Mesenchymal stem cell (in vitro differentiated cells and primary cell): ENCODE results near the gene MTHFD1L.
"Not testable (repeated sequence)": the region's sequence is repeated elsewhere in the genome, so short reads cannot be mapped to it uniquely, and the experiment has no call there.

Experiments used
- DNase-seq: peaks from one replicate; pipeline ENCODE4 v3.0.0-alpha.2; 2013
- H2AFZ ChIP-seq: one replicate; pipeline ENCODE4 v1.6.1; 2013; ENCODE audit warnings: low read depth, mild to moderate bottlenecking, control low read depth, inconsistent platforms, low read length, moderate library complexity
- H2AK5ac ChIP-seq: 2 replicates; pipeline ENCODE4 v1.6.1; 2013; ENCODE audit warnings: low read length, moderate library complexity, mild to moderate bottlenecking, inconsistent platforms; ENCODE audit not compliant: severe bottlenecking
- H2BK120ac ChIP-seq: one replicate; pipeline ENCODE4 v1.6.1; 2013; ENCODE audit warnings: low read depth, mild to moderate bottlenecking, inconsistent platforms, low read length, moderate library complexity
- H2BK12ac ChIP-seq, 2 experiments: one replicate each; pipeline ENCODE4 v1.6.1; 2013; ENCODE audit warnings: inconsistent platforms in 2 of 2, low read length in 2 of 2, mild to moderate bottlenecking in 2 of 2, moderate library complexity in 2 of 2, control low read depth in 1 of 2
- H2BK15ac ChIP-seq: one replicate; pipeline ENCODE4 v1.6.1; 2013; ENCODE audit warnings: mild to moderate bottlenecking, low read depth, inconsistent platforms; ENCODE audit not compliant: poor library complexity, severe bottlenecking
- H2BK5ac ChIP-seq: 2 replicates; pipeline ENCODE4 v1.6.1; 2013; ENCODE audit warnings: low read depth, mild to moderate bottlenecking, low read length, control low read depth, inconsistent platforms; ENCODE audit not compliant: poor library complexity, severe bottlenecking
- H3K14ac ChIP-seq, 2 experiments: one replicate each; pipeline ENCODE4 v1.6.1; 2013; ENCODE audit warnings: inconsistent platforms in 2 of 2, low read length in 2 of 2, control low read depth in 1 of 2, mild to moderate bottlenecking in 1 of 2, moderate library complexity in 1 of 2
- H3K18ac ChIP-seq, 2 experiments: one replicate each; pipeline ENCODE4 v1.6.1; 2013; ENCODE audit warnings: inconsistent platforms in 2 of 2, low read length in 2 of 2, control low read depth in 1 of 2, low read depth in 1 of 2, mild to moderate bottlenecking in 1 of 2
- H3K23ac ChIP-seq, 2 experiments: one replicate each; pipeline ENCODE4 v1.6.1; 2013; ENCODE audit warnings: inconsistent platforms in 2 of 2, low read length in 2 of 2, mild to moderate bottlenecking in 2 of 2, moderate library complexity in 2 of 2, control low read depth in 1 of 2
- H3K27ac ChIP-seq: 2 replicates; pipeline ENCODE4 v1.5.1; 2013; ENCODE audit warnings: mild to moderate bottlenecking, moderate library complexity, low read length, control low read depth, inconsistent platforms; ENCODE audit not compliant: poor library complexity, severe bottlenecking
- H3K27me3 ChIP-seq, 2 experiments: 2 replicates each; pipeline versions ENCODE4 v1.6.1 to v1.7.0; 2013; ENCODE audit warnings: low read length in 2 of 2, mild to moderate bottlenecking in 2 of 2, moderate library complexity in 2 of 2, control low read depth in 1 of 2, inconsistent platforms in 1 of 2; ENCODE audit not compliant: control insufficient read depth in 1 of 2, insufficient read depth in 1 of 2
- H3K36me3 ChIP-seq, 2 experiments: 2 replicates each; pipeline versions ENCODE4 v1.6.1 to v1.7.0; 2013; ENCODE audit warnings: low read length in 2 of 2, control low read depth in 1 of 2, inconsistent platforms in 1 of 2, low read depth in 1 of 2, mild to moderate bottlenecking in 1 of 2; ENCODE audit not compliant: insufficient read depth in 2 of 2, control insufficient read depth in 1 of 2
- H3K4ac ChIP-seq, 2 experiments: one replicate each; pipeline ENCODE4 v1.6.1; 2013; ENCODE audit warnings: inconsistent platforms in 2 of 2, low read length in 2 of 2, mild to moderate bottlenecking in 2 of 2, moderate library complexity in 2 of 2, control low read depth in 1 of 2, low read depth in 1 of 2
- H3K4me1 ChIP-seq: 2 replicates; pipeline ENCODE4 v1.6.1; 2013; ENCODE audit warnings: low read depth, low read length, control low read depth; ENCODE audit not compliant: control insufficient read depth, insufficient read depth
- H3K4me2 ChIP-seq: 2 replicates; pipeline ENCODE4 v1.6.1; 2013; ENCODE audit warnings: low read length, mild to moderate bottlenecking, inconsistent platforms; ENCODE audit not compliant: poor library complexity, severe bottlenecking
- H3K4me3 ChIP-seq, 2 experiments: 2 replicates each; pipeline versions ENCODE4 v1.5.1 to v1.7.0; 2013; ENCODE audit warnings: low read length in 2 of 2, mild to moderate bottlenecking in 2 of 2, control low read depth in 1 of 2, low read depth in 1 of 2; ENCODE audit not compliant: insufficient read depth in 1 of 2
- H3K79me1 ChIP-seq: replicated peaks from 2 replicates; pipeline ENCODE4 v1.6.1; 2013; ENCODE audit warnings: mild to moderate bottlenecking, control low read depth, low read length, inconsistent platforms; ENCODE audit not compliant: poor library complexity, severe bottlenecking
- H3K9ac ChIP-seq: 2 replicates; pipeline ENCODE4 v1.7.0; 2013; ENCODE audit warnings: mild to moderate bottlenecking, low read length, moderate library complexity
- H3K9me3 ChIP-seq: 2 replicates; pipeline ENCODE4 v1.7.0; 2013; ENCODE audit warnings: mild to moderate bottlenecking, low read length; ENCODE audit not compliant: control insufficient read depth
- H4K8ac ChIP-seq: one replicate; pipeline ENCODE4 v1.6.1; 2013; ENCODE audit warnings: inconsistent platforms, mild to moderate bottlenecking, low read length, moderate library complexity
- H4K91ac ChIP-seq: one replicate; pipeline ENCODE4 v1.6.1; 2013; ENCODE audit warnings: mild to moderate bottlenecking, low read length, inconsistent platforms
- WGBS: methylation state at CpG from one replicate; pipeline ENCODE4 v1.1.7; 2013; ENCODE audit warnings: mixed read lengths; 5-methylcytosine and 5-hydroxymethylcytosine counted together

The MTHFD1L gene

GRCh38 chr6:151042911-151043330 is 177.4 kb downstream of the MTHFD1L start:
- H4K8ac ChIP-seq, H3K18ac ChIP-seq, H4K91ac ChIP-seq, H2BK5ac ChIP-seq, H3K9me3 ChIP-seq, H3K4me2 ChIP-seq, H3K23ac ChIP-seq, H2BK15ac ChIP-seq, H3K27me3 ChIP-seq, H2BK120ac ChIP-seq, H2AK5ac ChIP-seq, H3K79me1 ChIP-seq, H3K4me3 ChIP-seq, H3K4ac ChIP-seq, H2AFZ ChIP-seq, H3K9ac ChIP-seq: not testable (repeated sequence)
- peak; percentile 78 for DNase-seq
- peak overlapping the region; percentile 97 for H3K27ac ChIP-seq
- peak overlapping the region in 1 of 2 experiments; percentile 26 for H3K14ac ChIP-seq
- WGBS: 100% methylated on average over 4 of the region's 6 CpGs
- H3K4me1 ChIP-seq: peaks cover 24% of the 10 kb centered on the region
- peaks cover 9 to 14% of the 10 kb centered on the region in 2 experiments for H3K36me3 ChIP-seq
- H2BK12ac ChIP-seq: peak overlapping the region in 1 of 2 experiments; percentile 92

DNA sequence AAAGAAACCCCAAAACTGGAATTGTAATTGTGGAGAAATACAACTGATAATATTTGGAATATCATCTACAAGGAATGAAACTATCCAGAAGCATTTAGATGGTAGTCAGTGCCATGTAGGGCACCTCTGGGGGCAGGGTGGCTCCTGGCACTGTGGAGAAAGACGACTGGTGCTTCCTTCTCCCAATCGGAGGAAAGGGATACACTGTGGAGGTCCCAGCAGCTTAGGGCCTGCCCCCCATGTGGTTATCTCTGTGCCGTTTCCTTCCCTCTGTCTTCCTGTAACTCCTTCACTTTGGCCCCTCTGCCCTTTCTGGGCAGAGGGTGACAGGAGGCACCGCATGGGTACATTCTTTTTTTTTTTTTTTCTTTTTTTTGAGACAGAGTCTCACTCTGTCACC is 178.4 kb downstream of the MTHFD1L start:
- Histone ChIP-seq H3K18ac (peak overlapping the region in 1 of 2 experiments; percentile 86), H3K14ac (peak overlapping the region in 1 of 2 experiments; percentile 85), H3K9ac (no peak overlapping the region), H2BK12ac (peak overlapping the region; percentile 20 to 86), H3K4me1 (peaks cover 24% of the 10 kb centered on the region), H3K27me3 (no peaks in the 10 kb centered on the region), H3K79me1 (peaks cover 5% of the 10 kb centered on the region), H3K23ac (no peak overlapping the region), H3K36me3 (peaks cover 9 to 14% of the 10 kb centered on the region in 2 experiments), H2BK120ac (no peak overlapping the region), H2AFZ (no peak overlapping the region), H3K27ac (peak overlapping the region; percentile 97), H2AK5ac (peak overlapping the region; percentile 91), H3K4ac (peak overlapping the region in 1 of 2 experiments; percentile 45), H2BK15ac (no peak overlapping the region), H3K9me3 (no peaks in the 10 kb centered on the region), H4K8ac (peak overlapping the region; percentile 7), H4K91ac (peak overlapping the region; percentile 70), H2BK5ac (peak overlapping the region; percentile 77), H3K4me2 (no peak overlapping the region), H3K4me3 (no peak overlapping the region)
- WGBS: 81% methylated on average over 4 of the region's 4 CpGs
- DNase-seq: no peak

- peak overlapping the region; percentile 85 for H2BK120ac ChIP-seq
- H2BK15ac ChIP-seq: peak overlapping the region; percentile 52
- peak overlapping the region; percentile 89 for H2BK5ac ChIP-seq
- peak overlapping the region; percentile 81 for H3K9ac ChIP-seq
- H3K18ac ChIP-seq: peak overlapping the region; percentile 61 to 95
- peak overlapping the region; percentile 85 for H2AK5ac ChIP-seq
- peaks cover 7 to 11% of the 10 kb centered on the region in 2 experiments for H3K36me3 ChIP-seq
- peak overlapping the region; percentile 94 for H4K91ac ChIP-seq
- H3K14ac ChIP-seq: no peak overlapping the region
- DNase-seq: peak; percentile 93
- H3K79me1 ChIP-seq: peaks cover 4% of the 10 kb centered on the region
- peak overlapping the region in 1 of 2 experiments; percentile 43 for H3K4me3 ChIP-seq
- H3K4me2 ChIP-seq: peak overlapping the region; percentile 50
- peak overlapping the region; percentile 75 to 98 for H3K4ac ChIP-seq
- H3K27me3 ChIP-seq: no peaks in the 10 kb centered on the region
- peak overlapping the region; percentile 86 to 93 for H2BK12ac ChIP-seq
- peak overlapping the region; percentile 97 for H3K27ac ChIP-seq
- H3K9me3 ChIP-seq: no peaks in the 10 kb centered on the region
- no peak overlapping the region for H2AFZ ChIP-seq
- peak overlapping the region; percentile 96 for H4K8ac ChIP-seq
- peaks cover 21% of the 10 kb centered on the region for H3K4me1 ChIP-seq
- peak overlapping the region in 1 of 2 experiments; percentile 79 for H3K23ac ChIP-seq
- 24% methylated on average over 18 of the region's 26 CpGs for WGBS
These were observed 179.3 kb downstream of the MTHFD1L start for GRCh38 chr6:151044465-151045441.
